ENCODE data around the gene RSRC2.
"Not testable (repeated sequence)": the region's sequence is repeated elsewhere in the genome, so short reads cannot be mapped to it uniquely, and the experiment has no call there.

The RSRC2 gene

GRCh38 chr12:122517877-122518276, 8.9 kb downstream of the RSRC2 start:
- DNase-seq, result no peak

DNA sequence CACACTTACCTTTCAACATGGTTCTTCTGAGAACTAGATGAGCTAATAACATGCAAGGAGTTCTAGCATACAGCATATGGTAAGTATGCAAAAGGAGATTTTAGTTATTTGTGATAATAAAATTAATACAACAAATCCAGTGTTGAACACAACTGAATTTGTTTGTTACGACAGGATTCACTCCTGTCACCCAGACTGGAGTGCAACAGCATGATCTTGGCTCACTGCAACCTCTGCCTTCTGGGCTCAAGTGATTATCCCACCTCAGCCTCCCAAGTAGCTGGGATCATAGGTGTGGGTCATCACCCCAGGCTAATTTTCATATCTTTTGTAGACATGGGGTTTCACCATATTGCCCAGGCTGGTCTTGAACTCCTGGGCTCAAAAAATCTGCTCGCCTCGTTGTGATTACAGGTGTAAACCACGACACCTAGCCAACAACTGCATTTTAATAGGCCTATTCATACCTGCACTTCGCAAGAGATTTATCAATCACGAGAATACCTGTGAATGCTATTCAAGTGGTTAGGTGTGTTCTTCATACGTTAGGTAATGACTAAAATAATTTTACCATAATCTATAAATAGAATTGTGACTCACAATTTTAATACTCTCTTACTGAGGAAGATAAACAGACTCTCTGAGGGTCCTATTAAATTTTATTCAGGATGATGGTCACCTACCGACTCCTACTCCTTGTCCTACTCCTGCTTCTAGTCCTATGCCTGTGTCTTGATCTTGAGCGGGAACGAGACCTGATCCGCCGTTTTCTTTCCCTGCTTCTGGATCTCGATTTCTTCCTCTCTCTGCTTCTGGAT, 10.0 kb downstream of the RSRC2 start:
- DNase-seq, result no peak

- no peak for DNase-seq
These were observed 11.5 kb downstream of the RSRC2 start for GRCh38 chr12:122515275-122515674.

DNA sequence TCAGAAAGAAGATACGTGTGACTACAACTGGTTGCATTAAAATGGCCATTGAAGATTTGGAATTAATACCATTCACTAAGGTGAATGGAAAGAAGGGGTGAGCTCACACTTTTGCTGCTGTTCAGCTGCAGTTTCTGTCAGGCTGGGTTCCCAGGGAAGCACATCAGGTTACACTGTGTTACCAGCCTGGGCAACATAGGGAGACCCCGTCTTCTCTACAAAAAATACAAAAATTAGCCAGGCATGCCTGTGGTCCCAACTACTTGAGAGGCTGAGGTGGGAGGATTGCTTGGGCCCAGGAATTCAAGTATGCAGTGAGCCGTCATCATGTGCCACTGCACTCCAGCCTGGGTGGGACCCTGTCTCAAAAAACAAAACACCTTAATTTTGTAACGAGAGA, 13.1 kb downstream of the RSRC2 start:
- DNase-seq, result no peak

DNA sequence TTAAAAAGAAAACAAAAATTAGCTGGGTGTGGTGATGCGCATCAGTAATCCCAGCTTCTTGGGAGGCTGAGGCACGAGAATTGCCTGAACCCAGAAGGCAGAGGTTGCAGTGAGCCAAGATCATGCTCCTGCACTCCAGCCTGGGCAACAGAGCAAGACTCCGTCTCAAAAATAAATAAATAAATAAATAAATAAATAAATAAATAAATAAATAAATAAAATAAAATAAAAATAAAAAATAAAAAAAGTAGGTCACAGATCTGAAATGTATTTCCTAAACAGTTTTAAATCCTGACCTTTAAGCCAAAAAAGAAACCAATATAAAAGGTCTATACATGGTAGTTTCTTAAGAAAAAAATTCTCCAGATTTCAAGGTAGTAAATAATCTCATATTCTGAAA, 13.7 kb downstream of the RSRC2 start:
- not testable (repeated sequence) for DNase-seq

GRCh38 chr12:122508163-122508562, 18.6 kb downstream of the RSRC2 start:
- DNase-seq, result no peak

DNA sequence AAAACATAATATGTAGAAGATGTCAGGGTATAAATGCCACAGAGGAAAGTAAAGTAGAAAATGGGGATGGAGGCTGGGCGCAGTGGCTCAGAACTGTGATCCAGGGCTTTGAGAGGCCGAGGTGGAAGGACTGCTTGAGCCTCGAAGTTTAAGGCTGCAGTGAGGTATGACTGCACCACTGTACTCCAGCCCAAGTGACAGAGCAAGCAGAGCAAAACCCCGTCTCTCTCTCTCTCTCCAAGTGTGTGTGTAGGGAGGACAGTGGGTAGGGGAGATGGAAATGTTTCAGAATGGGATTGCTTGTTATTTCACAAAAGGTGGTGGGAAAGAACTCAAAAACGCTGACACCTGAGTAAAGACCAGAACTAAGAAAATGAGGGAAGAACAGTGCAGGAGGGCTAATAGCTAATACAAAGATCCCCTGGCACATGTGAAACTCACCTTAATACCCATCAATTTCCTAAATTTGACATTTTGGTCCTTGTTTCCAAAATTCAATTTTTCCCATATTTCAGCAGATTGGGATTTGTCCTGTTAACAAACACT, 20.3 kb downstream of the RSRC2 start:
- no peak for DNase-seq

DNA sequence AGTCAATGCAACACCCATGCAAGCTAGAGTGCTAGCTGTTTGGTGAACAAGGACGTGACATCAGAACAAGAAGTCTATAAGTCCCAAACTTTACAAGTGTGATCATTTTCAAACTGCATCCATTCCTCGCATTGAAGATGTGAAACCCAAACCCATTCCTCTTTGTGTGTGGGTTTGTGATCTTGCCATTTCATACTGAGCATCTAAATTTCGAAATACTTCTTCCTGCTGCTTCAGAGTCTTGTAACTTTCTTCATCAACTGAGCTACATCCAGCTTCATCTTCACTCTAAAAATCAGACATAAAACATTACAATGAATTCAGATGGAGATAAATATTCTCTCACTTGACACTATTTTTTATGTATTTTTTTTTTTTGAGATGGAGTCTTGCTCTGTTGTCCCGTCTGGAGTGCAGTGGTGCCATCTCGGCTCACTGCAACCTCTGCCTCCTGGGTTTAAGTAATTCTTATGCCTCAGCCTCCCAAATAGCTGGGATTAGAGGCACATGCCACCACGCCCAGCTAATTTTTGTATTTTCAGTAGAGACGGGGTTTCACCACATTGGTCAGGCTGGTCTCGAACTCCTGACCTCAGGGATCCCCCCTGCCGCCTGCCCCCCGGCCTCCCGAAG, 21.2 kb downstream of the RSRC2 start:
- DNase-seq, result no peak

DNA sequence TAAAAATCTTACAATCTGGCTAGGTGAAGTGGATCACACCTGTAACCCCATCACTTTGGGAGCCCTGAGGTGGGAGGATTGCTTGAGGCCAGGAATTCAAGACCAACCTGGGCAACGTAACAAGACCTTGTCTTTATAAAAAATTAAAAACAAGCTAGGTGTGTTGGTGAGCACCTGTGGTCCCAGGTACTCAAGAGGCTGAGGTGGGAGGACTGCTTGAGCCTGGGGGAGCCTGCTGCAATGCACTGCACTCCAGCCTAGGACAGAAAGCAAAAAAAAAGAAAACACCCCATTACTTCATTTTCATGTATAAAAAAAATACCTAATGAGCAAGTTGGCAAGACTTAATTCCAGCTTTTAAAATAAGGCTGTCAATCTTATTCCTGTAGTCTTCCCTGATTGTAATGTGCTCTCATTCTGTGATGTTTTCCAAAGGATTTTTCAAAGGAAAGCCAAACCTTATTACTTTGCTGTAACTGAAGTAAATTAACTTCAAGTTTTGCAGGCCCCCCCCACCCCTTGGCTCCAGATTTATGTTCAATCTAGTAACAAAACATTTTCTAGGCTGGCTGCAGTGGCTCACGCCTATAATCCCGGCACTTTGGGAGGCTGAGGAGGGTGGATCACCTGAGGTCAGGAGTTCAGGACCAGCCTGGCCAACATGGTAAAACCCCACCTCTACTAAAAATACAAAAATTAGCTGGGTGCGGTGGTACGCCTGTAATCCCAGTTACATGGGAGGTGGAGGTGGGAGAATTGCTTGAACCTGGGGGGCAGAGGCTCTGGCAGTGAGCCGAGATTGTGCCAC, 22.7 kb downstream of the RSRC2 start:
- no peak for DNase-seq

- no peak for DNase-seq
These were observed 23.5 kb downstream of the RSRC2 start for GRCh38 chr12:122503147-122503751.

- DNase-seq, result no peak
These were observed 25.2 kb downstream of the RSRC2 start for GRCh38 chr12:122501489-122501989.

DNA sequence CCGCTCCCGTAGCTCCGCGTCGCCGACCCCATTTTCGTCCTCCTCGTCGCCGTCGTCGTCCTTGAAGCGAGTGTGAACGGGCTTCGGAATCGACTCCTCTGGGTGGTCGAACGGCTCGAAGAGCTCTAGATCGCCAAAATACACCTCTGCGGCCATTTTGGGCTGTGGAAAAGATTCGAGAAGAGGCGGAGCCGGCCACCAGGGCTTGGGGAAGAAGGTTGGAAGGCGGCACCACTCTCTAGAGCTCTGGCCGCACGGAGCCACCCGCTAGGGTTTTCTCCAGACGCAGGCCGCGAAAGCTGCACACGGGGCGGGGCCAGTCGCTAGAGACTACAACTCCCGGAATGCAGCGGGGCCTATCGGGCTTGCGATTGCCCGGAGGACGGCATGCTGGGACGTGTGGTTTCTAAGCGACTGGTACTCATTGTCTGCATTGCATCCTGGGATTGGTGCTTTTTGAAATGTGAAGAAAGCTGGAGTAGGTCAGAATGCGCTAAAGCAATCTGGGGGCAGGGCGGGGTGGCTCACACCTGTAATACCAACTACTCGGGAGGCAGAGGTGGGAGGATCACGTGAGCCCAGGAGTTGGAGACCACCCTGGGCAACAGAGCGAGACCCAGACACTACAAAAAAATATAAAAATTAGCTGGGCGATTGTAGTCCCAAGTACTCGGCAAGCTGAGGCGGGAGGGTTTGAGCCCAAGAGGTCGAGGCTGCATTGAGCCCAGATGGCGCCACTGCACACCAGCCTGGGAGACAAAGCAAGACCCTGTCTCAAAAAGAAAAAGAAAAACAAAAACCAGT, 25.8 kb downstream of the RSRC2 start, which contains the start of gene ZCCHC8:
Gene ZCCHC8 (minus strand): TSS at position 248 of the 804 bp plus-strand sequence. CDS start 92 bp downstream, at position 156.
- peak; percentile 96 for DNase-seq

DNA sequence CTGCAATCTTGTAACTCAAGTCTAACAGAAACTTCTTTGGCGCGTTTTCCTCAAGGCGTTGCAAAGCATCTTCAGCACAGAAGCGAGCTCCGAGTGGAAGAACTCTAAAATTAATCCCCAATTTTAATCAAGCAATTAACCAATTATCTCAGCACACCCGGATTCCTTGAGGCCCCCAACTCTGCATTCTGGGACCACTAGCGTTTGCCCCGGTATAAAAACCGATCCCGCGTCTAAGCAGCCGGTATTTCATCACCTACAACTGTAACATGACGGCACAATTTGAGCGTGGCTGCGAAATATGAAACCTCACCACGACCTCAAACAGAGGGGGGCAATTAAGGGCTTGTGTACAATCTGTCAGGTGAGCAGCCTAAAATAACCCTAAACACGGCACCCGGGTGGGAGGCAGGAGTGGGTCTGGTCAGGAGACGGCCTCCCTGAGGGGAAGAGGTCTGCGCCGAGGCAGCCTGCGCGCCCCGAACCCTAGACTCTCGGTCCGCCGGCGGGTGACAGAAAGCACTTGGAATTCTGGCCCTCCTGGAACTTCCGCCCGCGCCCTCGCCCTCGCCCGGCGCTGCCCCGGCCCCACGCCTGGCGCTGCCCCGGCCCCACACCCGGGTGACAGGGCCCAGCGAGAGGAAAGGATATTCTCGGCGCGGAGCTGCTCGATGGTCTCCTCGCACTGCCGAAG, 26.6 kb downstream of the RSRC2 start:
- DNase-seq, result peak; percentile 42

- no peak for DNase-seq
These were observed 31.5 kb downstream of the RSRC2 start for GRCh38 chr12:122495258-122495657.

DNA sequence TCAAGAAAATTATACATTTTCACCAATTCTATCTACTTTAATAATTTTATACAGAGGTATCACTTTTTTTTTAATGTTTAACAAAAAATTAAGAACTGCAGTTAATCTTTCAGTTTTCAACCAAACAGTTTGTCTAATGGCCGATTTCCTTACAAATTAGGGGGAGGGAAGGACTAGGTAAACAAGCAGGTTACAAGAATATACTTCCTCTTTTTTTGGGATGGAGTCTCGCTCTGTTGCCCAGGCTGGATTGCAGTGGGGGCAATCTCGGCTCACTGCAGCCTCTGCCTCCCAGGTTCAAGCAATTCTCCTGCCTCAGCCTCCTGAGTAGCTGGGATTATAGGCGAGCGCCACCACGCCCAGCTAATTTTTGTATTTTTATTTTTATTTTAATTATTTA, 33.5 kb downstream of the RSRC2 start:
- not testable (repeated sequence) for DNase-seq

DNA sequence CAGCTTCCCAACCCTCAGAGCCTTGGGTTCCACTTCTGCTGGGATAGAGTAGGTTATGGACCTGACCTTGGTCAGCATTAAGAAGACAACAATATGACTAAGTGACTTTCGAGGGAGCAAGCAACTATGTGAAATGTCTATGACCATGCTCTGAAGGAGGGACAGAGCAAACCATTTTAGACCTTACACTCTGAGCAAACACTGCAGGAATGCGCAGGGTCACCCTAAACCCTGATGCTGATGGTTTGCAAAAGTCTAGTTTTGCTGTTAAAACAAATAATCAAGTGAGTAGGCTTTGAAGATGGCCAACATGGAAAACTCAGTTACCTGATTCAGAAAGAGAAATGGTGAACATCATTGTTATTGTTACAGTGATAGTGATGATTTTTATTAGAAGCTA, 34.7 kb downstream of the RSRC2 start:
- DNase-seq, result no peak

DNA sequence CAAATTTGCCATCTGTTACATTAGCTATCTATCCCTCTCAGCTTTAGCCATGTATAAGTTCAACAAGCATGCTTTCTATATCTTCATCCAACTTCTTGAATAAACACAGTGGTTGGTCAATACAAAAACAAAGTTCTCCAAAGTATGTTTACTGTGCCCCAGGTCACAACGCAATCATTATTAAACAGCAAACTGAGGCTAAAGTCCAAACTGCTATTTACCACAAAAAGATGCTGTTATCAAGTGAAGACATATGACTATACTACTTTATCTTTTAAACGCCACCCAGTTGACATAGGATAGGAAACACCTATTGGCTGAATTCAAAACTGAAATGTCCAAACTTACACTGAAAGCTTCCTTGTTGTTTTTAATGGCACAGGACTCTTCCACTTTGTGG, 37.7 kb downstream of the RSRC2 start:
- no peak for DNase-seq

DNA sequence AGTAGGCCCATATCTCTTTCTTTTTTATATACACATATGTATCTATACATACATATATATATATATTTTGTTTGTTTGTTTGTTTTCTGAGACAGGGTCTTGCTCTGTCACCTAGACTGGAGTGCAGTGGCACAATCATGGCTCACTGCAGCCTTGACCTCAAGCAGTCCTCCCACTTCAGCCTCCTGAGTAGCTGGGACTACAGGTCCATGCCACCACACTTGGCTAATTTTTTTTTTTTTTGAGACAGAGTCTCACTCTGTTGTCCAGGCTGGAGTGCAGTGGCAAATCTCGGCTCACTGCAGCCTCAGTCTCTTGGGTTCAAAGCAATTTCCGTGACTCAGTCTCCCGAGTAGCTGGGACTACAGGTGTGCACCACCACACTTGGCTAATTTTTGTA, 38.9 kb downstream of the RSRC2 start:
- DNase-seq, result not testable (repeated sequence)

- DNase-seq, result no peak
These were observed 39.8 kb downstream of the RSRC2 start for GRCh38 chr12:122486805-122487426.

- DNase-seq, result not testable (repeated sequence)
These were observed 40.4 kb downstream of the RSRC2 start for GRCh38 chr12:122486360-122486759.

- DNase-seq, result not testable (repeated sequence)
These were observed 42.4 kb downstream of the RSRC2 start for GRCh38 chr12:122484385-122484784.
